GM12865 (cell line): ENCODE results near the gene EVI5.
A peak's percentile ranks its signal among the peaks of the same experiment; 100 is the strongest.
"Not testable (repeated sequence)": the region's sequence is repeated elsewhere in the genome, so short reads cannot be mapped to it uniquely, and the experiment has no call there.

Experiments
- DNase-seq: peaks from one replicate; pipeline ENCODE4 v3.0.0; 2010; ENCODE audit warnings: low read depth
- H3K4me3 ChIP-seq: 2 replicates; pipeline ENCODE4 v1.5.1; 2011; ENCODE audit warnings: mild to moderate bottlenecking, low read depth, low read length, control low read depth
- CTCF ChIP-seq: IDR thresholded peaks from 2 replicates; pipeline ENCODE4 v1.5.1; 2011; ENCODE audit warnings: low read length, control low read depth, low read depth, inconsistent platforms; ENCODE audit not compliant: insufficient read depth; ENCODE audit errors: missing control alignments

Gene EVI5

GRCh38 chr1:92538048-92538412 lies 246.9 kb downstream of the EVI5 start:
- TF ChIP-seq CTCF = no peak
- peak overlapping the region; percentile 41 for H3K4me3 ChIP-seq
- DNase-seq = peak; percentile 84

- DNase-seq = peak; percentile 73
- no peak for TF ChIP-seq CTCF
These were observed 247.7 kb downstream of the EVI5 start for GRCh38 chr1:92536980-92537884.

GRCh38 chr1:92536211-92536979 lies 248.5 kb downstream of the EVI5 start:
- TF ChIP-seq CTCF = no peak
- no peak for DNase-seq
- no peak overlapping the region for H3K4me3 ChIP-seq

More at GRCh38 chr1:92536980-92537884, 247.7 kb downstream of the EVI5 start:
- peak overlapping the region; percentile 41 for H3K4me3 ChIP-seq

- H3K4me3 ChIP-seq, DNase-seq: not testable (repeated sequence)
These were observed 252.5 kb downstream of the EVI5 start for GRCh38 chr1:92532371-92532770.

- DNase-seq, H3K4me3 ChIP-seq: not testable (repeated sequence)
These were observed 253.0 kb downstream of the EVI5 start for GRCh38 chr1:92531939-92532338.

GRCh38 chr1:92527670-92528069 lies 257.2 kb downstream of the EVI5 start:
- TF ChIP-seq CTCF = no peak
- no peak for DNase-seq
- H3K4me3 ChIP-seq = no peak overlapping the region

GRCh38 chr1:92524944-92525590 lies 259.8 kb downstream of the EVI5 start:
- DNase-seq, H3K4me3 ChIP-seq: not testable (repeated sequence)

GRCh38 chr1:92519043-92519442 lies 265.9 kb downstream of the EVI5 start:
- TF ChIP-seq CTCF = no peak

More at GRCh38 chr1:92519043-92519442, 265.9 kb downstream of the EVI5 start:
- DNase-seq = no peak
- no peak overlapping the region for H3K4me3 ChIP-seq
